ENCODE results near the gene ZNF578. TPM values are rescaled to one million over a fixed set of nuclear protein-coding genes. Genes with fewer than 3 reads are reported as not detected.
"Not testable (repeated sequence)": the region's sequence is repeated elsewhere in the genome, so short reads cannot be mapped to it uniquely, and the experiment has no call there.

The ZNF578 gene
- total RNA-seq, 1 donor from 2014 or later: not detected

DNA sequence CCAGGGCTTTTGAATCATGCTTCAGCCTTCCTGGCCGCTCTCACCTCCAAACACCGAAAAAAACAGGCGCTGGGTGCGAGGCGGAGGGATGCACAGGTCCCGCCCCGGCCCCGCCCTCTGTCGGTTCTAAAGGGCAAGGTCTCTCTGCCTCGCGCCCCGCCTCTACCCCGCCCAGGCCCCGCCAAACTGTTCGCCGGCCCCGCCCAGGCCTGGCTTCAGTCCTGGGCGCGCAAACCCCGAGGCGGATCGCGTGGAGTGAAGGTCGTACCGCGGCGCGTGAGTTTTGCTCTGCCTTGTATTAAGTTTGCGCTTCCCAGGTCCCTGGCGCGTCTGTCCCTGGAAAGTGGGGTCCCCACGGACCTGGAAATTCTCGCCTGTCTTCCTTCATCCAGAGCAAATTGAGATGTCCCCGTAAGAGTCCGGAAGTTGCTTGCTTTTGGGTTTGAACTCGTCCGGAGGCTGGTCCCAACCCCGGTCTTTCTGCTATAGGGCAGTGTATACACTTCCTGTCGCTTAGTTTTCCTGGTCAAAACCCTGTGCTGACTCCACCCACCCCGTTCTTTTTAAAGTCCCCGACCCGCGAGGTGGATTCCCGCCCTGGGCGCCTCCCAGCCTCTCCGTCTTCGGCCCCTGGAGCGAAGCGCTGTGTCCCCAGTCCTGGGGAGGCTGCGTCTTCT is 82.6 kb downstream of the ZNF578 start:
- H3K27ac Mint-ChIP-seq (ENCODE audit: unreplicated experiment): peak overlapping the region; percentile 92
- H3K27me3 Mint-ChIP-seq (ENCODE audit: low read depth): no peaks in the 10 kb centered on the region
- H3K4me1 Mint-ChIP-seq (ENCODE audit: low read depth): peaks cover 27% of the 10 kb centered on the region
- peak overlapping the region; percentile 88 for H3K4me3 Mint-ChIP-seq (ENCODE audit: unreplicated experiment)
- peaks cover 2% of the 10 kb centered on the region for H3K9me3 Mint-ChIP-seq (ENCODE audit: low read depth)
- H3K36me3 Mint-ChIP-seq (ENCODE audit: low read depth): peaks cover 7% of the 10 kb centered on the region
- no peak for DNase-seq (ENCODE audit: low spot score)
- TF ChIP-seq, protein P1, sequence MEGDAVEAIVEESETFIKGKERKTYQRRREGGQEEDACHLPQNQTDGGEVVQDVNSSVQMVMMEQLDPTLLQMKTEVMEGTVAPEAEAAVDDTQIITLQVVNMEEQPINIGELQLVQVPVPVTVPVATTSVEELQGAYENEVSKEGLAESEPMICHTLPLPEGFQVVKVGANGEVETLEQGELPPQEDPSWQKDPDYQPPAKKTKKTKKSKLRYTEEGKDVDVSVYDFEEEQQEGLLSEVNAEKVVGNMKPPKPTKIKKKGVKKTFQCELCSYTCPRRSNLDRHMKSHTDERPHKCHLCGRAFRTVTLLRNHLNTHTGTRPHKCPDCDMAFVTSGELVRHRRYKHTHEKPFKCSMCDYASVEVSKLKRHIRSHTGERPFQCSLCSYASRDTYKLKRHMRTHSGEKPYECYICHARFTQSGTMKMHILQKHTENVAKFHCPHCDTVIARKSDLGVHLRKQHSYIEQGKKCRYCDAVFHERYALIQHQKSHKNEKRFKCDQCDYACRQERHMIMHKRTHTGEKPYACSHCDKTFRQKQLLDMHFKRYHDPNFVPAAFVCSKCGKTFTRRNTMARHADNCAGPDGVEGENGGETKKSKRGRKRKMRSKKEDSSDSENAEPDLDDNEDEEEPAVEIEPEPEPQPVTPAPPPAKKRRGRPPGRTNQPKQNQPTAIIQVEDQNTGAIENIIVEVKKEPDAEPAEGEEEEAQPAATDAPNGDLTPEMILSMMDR (IDR thresholded peaks at IDR 0.05): peak; percentile 64

DNA sequence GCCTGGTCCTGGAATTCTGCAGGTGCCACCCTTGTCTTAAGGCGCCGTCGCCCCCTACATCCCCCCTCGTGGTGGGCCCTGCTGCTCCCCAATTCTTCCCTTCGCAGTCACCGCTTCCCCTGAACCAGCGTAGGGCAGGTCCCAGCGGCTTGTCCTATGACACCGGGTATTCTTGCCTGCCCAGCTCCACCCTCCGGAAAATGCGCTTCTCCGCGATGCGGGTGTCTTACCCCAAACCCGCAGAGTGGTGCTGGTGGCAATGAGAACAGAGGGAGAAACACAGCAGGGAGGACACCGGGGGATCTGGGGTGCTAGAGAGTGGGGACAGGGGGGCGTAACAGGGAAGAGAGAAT is 83.1 kb downstream of the ZNF578 start:
- TF ChIP-seq, protein P1 (IDR thresholded peaks at IDR 0.05): no peak
- Mint-ChIP-seq H3K9me3 (ENCODE audit: low read depth) (peaks cover 2% of the 10 kb centered on the region), H3K4me1 (ENCODE audit: low read depth) (peaks cover 27% of the 10 kb centered on the region), H3K27ac (ENCODE audit: unreplicated experiment) (peak overlapping the region; percentile 92), H3K27me3 (ENCODE audit: low read depth) (no peaks in the 10 kb centered on the region), H3K36me3 (ENCODE audit: low read depth) (peaks cover 7% of the 10 kb centered on the region), H3K4me3 (ENCODE audit: unreplicated experiment) (peak overlapping the region; percentile 88)
- DNase-seq (ENCODE audit: low spot score): no peak

DNA sequence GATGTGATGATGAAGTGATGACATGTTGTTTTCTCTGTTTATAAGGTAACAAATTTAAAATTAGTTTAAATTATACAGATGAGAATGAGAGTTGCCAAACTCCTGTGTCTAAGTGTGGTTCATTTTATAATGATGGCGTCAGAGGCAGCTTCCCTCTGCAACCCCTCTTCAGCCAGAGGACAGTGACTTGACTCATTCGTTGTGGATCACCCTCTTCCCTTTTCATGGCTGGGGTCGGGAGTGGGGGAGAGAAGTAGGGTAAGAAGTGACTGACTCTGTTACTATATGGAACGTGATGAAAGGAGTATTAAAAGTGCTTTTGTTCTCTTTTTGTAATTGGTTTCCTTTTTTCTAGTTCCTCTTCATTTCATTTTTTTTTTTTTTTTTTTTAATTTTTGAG is 85.5 kb downstream of the ZNF578 start:
- not testable (repeated sequence) for H3K9me3 Mint-ChIP-seq (ENCODE audit: low read depth); DNase-seq (ENCODE audit: low spot score); H3K27me3 Mint-ChIP-seq (ENCODE audit: low read depth); H3K27ac Mint-ChIP-seq (ENCODE audit: unreplicated experiment); H3K4me3 Mint-ChIP-seq (ENCODE audit: unreplicated experiment)
- Mint-ChIP-seq H3K36me3 (ENCODE audit: low read depth) (peaks cover 10% of the 10 kb centered on the region), H3K4me1 (ENCODE audit: low read depth) (peaks cover 27% of the 10 kb centered on the region)

DNA sequence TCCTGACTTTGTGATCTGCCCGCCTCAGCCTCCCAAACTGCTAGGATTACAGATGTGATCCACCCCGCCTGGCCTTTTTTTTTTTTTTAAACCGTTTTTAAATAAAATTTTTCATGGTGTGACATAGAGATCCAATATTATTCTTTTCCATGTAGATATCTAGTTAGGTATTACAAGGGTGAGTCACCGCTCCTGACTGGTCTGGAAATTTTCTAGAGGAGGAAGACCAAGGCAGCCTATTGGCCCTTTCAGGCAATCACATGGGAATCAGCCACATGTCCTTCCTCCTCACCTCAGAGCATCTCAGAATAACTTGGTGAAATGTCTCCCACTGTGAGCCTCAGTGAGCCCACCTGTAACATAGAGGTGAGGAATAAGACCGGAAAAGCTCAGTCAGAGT is 87.8 kb downstream of the ZNF578 start:
- H3K4me3 Mint-ChIP-seq (ENCODE audit: unreplicated experiment); H3K27ac Mint-ChIP-seq (ENCODE audit: unreplicated experiment); DNase-seq (ENCODE audit: low spot score); H3K27me3 Mint-ChIP-seq (ENCODE audit: low read depth); H3K9me3 Mint-ChIP-seq (ENCODE audit: low read depth): not testable (repeated sequence)
- Mint-ChIP-seq H3K36me3 (ENCODE audit: low read depth) (peaks cover 19% of the 10 kb centered on the region), H3K4me1 (ENCODE audit: low read depth) (peaks cover 14% of the 10 kb centered on the region)

DNA sequence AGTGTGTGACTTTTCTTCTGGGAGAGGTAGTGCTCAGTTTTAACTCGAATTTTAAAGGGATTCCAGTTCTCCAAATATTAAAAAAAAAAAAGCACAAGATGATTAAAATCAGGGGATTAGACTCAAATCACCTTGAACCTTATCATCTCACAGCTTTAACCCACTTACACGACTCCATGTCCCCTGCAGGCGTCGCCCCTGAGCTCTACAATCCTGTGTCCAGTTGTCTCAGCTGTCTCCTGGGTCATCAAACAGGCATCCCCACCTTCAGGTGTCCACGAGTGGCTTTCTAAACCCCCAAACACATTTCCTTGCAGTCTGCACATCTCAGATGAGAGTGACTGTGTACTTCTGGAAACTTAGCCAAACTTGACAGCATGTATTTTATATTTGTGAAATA is 88.3 kb downstream of the ZNF578 start:
- peaks cover 10% of the 10 kb centered on the region for H3K4me1 Mint-ChIP-seq (ENCODE audit: low read depth)
- H3K36me3 Mint-ChIP-seq (ENCODE audit: low read depth): peaks cover 22% of the 10 kb centered on the region
- no peak overlapping the region for H3K27ac Mint-ChIP-seq (ENCODE audit: unreplicated experiment)
- H3K27me3 Mint-ChIP-seq (ENCODE audit: low read depth): no peaks in the 10 kb centered on the region
- peaks cover 5% of the 10 kb centered on the region for H3K9me3 Mint-ChIP-seq (ENCODE audit: low read depth)
- no peak overlapping the region for H3K4me3 Mint-ChIP-seq (ENCODE audit: unreplicated experiment)
- DNase-seq (ENCODE audit: low spot score): no peak
- TF ChIP-seq, protein P1 (IDR thresholded peaks at IDR 0.05): no peak

DNA sequence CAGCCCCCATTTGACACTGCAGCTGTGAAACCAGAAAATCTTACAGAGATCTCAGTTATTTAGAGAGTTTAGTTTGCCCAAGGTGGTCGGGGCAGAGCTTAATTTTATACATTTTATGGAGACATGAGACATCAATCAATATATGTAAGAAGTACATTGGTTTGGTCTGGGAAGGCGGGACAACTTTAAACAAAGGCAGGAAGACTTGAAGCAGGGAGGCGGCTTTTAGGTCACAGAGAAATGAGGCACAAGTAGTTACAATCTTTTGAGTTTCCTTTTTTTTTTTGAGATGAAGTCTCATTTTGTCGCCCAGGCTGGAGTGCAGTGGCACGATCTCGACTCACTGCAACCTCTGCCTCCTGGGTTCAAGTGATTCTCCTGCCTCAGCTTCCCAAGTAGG is 89.2 kb downstream of the ZNF578 start:
- not testable (repeated sequence) for H3K9me3 Mint-ChIP-seq (ENCODE audit: low read depth); H3K4me3 Mint-ChIP-seq (ENCODE audit: unreplicated experiment); DNase-seq (ENCODE audit: low spot score); H3K27ac Mint-ChIP-seq (ENCODE audit: unreplicated experiment); H3K4me1 Mint-ChIP-seq (ENCODE audit: low read depth); H3K27me3 Mint-ChIP-seq (ENCODE audit: low read depth)
- H3K36me3 Mint-ChIP-seq (ENCODE audit: low read depth): peaks cover 27% of the 10 kb centered on the region

Measured in chondrocyte (in vitro differentiated cells).